ENCODE data around the gene GJC1. TPM values are rescaled to one million over a fixed set of nuclear protein-coding genes. Genes with fewer than 3 reads are reported as not detected.
A peak's percentile ranks its signal among the peaks of the same experiment; 100 is the strongest.

GJC1 gene
- total RNA-seq, 1 experiment from 2014 or later = 31.6 TPM

GRCh38 chr17:44865231-44865660 is 35.2 kb upstream of the GJC1 start:
- BruUV-seq (replicated peaks) = no TSS peak
- ChIA-PET CTCF (interaction anchor here (0.6 kb wide), 1 partner anchor 41 kb away, joined by 5 read pairs; no protein-coding TSS in a partner anchor), POLR2A (ENCODE audit: low non-redundant PET) (no interaction called here)
- TF ChIP-seq CTCF (conservative IDR thresholded peaks at IDR 0.05; ENCODE audit: low read depth, low read length) (peak; percentile 63), EZH2 (IDR thresholded peaks at IDR 0.05; ENCODE audit: borderline replicate concordance, low read depth, low read length, poor library complexity, severe bottlenecking) (no peak)
- H3K36me3 ChIP-seq (ENCODE audit: insufficient read depth, low read length, poor library complexity, severe bottlenecking) = peaks cover 33% of the 10 kb centered on the region
- H3K4me1 ChIP-seq (ENCODE audit: insufficient read depth, low read length, poor library complexity, severe bottlenecking) = no peaks in the 10 kb centered on the region
- no peaks in the 10 kb centered on the region for H3K27me3 ChIP-seq (replicated peaks; ENCODE audit: insufficient read depth, low read depth, low read length, poor library complexity)
- H3K9me3 ChIP-seq (ENCODE audit: low read depth, low read length, poor library complexity, severe bottlenecking) = no peaks in the 10 kb centered on the region
- no peak overlapping the region for H3K4me3 ChIP-seq (ENCODE audit: low read depth, low read length, poor library complexity, severe bottlenecking)
- peak; percentile 68 for DNase-seq (ENCODE audit: low spot score)
- intact Hi-C loops (cut with micrococcal nuclease; ENCODE audit: unreplicated experiment) = loop anchor here (1.0 kb wide), 1 partner anchor 91 kb away; no protein-coding TSS in a partner anchor
- no peak overlapping the region for H3K27ac ChIP-seq (ENCODE audit: low read depth, low read length, poor library complexity, severe bottlenecking)

- no TSS peak for BruUV-seq (replicated peaks)
- no peaks in the 10 kb centered on the region for H3K27me3 ChIP-seq (replicated peaks; ENCODE audit: insufficient read depth, low read depth, low read length, poor library complexity)
- ChIA-PET CTCF (interaction anchor here (0.6 kb wide), 1 partner anchor 41 kb away, joined by 5 read pairs; no protein-coding TSS in a partner anchor), POLR2A (ENCODE audit: low non-redundant PET) (no interaction called here)
- DNase-seq (ENCODE audit: low spot score) = no peak
- peaks cover 31% of the 10 kb centered on the region for H3K36me3 ChIP-seq (ENCODE audit: insufficient read depth, low read length, poor library complexity, severe bottlenecking)
- no peaks in the 10 kb centered on the region for H3K9me3 ChIP-seq (ENCODE audit: low read depth, low read length, poor library complexity, severe bottlenecking)
- no peak overlapping the region for H3K4me3 ChIP-seq (ENCODE audit: low read depth, low read length, poor library complexity, severe bottlenecking)
- H3K4me1 ChIP-seq (ENCODE audit: insufficient read depth, low read length, poor library complexity, severe bottlenecking) = no peaks in the 10 kb centered on the region
- TF ChIP-seq EZH2 (IDR thresholded peaks at IDR 0.05; ENCODE audit: borderline replicate concordance, low read depth, low read length, poor library complexity, severe bottlenecking) (no peak), CTCF (conservative IDR thresholded peaks at IDR 0.05; ENCODE audit: low read depth, low read length) (no peak)
- intact Hi-C loops (cut with micrococcal nuclease; ENCODE audit: unreplicated experiment) = loop anchor here (1.0 kb wide), 1 partner anchor 91 kb away; no protein-coding TSS in a partner anchor
- no peak overlapping the region for H3K27ac ChIP-seq (ENCODE audit: low read depth, low read length, poor library complexity, severe bottlenecking)
These were observed 34.7 kb upstream of the GJC1 start for GRCh38 chr17:44864831-44865230.

GRCh38 chr17:44863061-44863918 is 33.2 kb upstream of the GJC1 start:
- peaks cover 30% of the 10 kb centered on the region for H3K36me3 ChIP-seq (ENCODE audit: insufficient read depth, low read length, poor library complexity, severe bottlenecking)
- no TSS peak for BruUV-seq (replicated peaks)
- no peaks in the 10 kb centered on the region for H3K4me1 ChIP-seq (ENCODE audit: insufficient read depth, low read length, poor library complexity, severe bottlenecking)
- no peaks in the 10 kb centered on the region for H3K27me3 ChIP-seq (replicated peaks; ENCODE audit: insufficient read depth, low read depth, low read length, poor library complexity)
- TF ChIP-seq CTCF (conservative IDR thresholded peaks at IDR 0.05; ENCODE audit: low read depth, low read length) (no peak), EZH2 (IDR thresholded peaks at IDR 0.05; ENCODE audit: borderline replicate concordance, low read depth, low read length, poor library complexity, severe bottlenecking) (no peak)
- no peaks in the 10 kb centered on the region for H3K9me3 ChIP-seq (ENCODE audit: low read depth, low read length, poor library complexity, severe bottlenecking)
- POLR2A ChIA-PET (ENCODE audit: low non-redundant PET) = no interaction called here
- no peak for DNase-seq (ENCODE audit: low spot score)
- intact Hi-C loops (cut with micrococcal nuclease; ENCODE audit: unreplicated experiment) = no loop called here
- CTCF ChIA-PET = no interaction called here
- H3K27ac ChIP-seq (ENCODE audit: low read depth, low read length, poor library complexity, severe bottlenecking) = no peak overlapping the region
- no peak overlapping the region for H3K4me3 ChIP-seq (ENCODE audit: low read depth, low read length, poor library complexity, severe bottlenecking)
